Measurements from ENCODE around the gene PARD3. TPM values are rescaled to one million over a fixed set of nuclear protein-coding genes. Genes with fewer than 3 reads are reported as not detected.

The PARD3 gene
- total RNA-seq, 1 experiment from 2014 or later = 46.3 TPM

GRCh38 chr10:34185998-34186397 lies 629.1 kb downstream of the PARD3 start:
- BruUV-seq (replicated peaks) = no TSS peak
- H3K27ac ChIP-seq (ENCODE audit: low read depth, low read length) = no peak overlapping the region
- H3K9ac ChIP-seq (ENCODE audit: low read length) = no peak overlapping the region
- H3K27me3 ChIP-seq (ENCODE audit: insufficient read depth, low read length) = no peaks in the 10 kb centered on the region
- H3K9me3 ChIP-seq (ENCODE audit: control insufficient read depth in 1 of 2, insufficient read depth in 1 of 2, low read depth in 1 of 2, low read length in 2 of 2) = no peaks in the 10 kb centered on the region
- ChIA-PET POLR2A (no interaction called here), RAD21 (ENCODE audit: low non-redundant PET in 1 of 2, low total read pairs in 2 of 2, uncharacterized antibody in 2 of 2, unreplicated experiment in 2 of 2) (no interaction called here), CTCF (no interaction called here)
- ATAC-seq (no peak), DNase-seq (ENCODE audit: low read depth, low spot score) (no peak)
- H2AFZ ChIP-seq (ENCODE audit: low read depth, low read length, poor library complexity, severe bottlenecking) = no peak overlapping the region
- intact Hi-C loops (cut with micrococcal nuclease) = no loop called here
- no peaks in the 10 kb centered on the region for H4K20me1 ChIP-seq (ENCODE audit: insufficient read depth)
- no peaks in the 10 kb centered on the region for H3K4me1 ChIP-seq (ENCODE audit: control insufficient read depth in 1 of 2, insufficient read depth in 2 of 2, low read length in 2 of 2)
- H3K9me2 ChIP-seq (ENCODE audit: insufficient read depth) = no peaks in the 10 kb centered on the region
- H3K36me3 ChIP-seq (ENCODE audit: control insufficient read depth in 1 of 2, insufficient read depth in 2 of 2, low read length in 2 of 2) = no peaks in the 10 kb centered on the region
- no peak overlapping the region for H3K4me2 ChIP-seq (ENCODE audit: low read length)
- no peak overlapping the region for H3K4me3 ChIP-seq (replicated peaks in 1 of 2; ENCODE audit: low read depth in 1 of 2, low read length in 2 of 2)
- TF ChIP-seq ATF3 (IDR thresholded peaks at IDR 0.05) (no peak), RAD21 (IDR thresholded peaks at IDR 0.05; ENCODE audit: low read depth) (no peak), ELF1 (IDR thresholded peaks at IDR 0.05; ENCODE audit: borderline replicate concordance, low read depth) (no peak), SP1 (IDR thresholded peaks at IDR 0.05; ENCODE audit: low read depth) (no peak), POLR2AphosphoS5 (IDR thresholded peaks at IDR 0.05; ENCODE audit: low read depth, low read length) (no peak), EGR1 (IDR thresholded peaks at IDR 0.05; ENCODE audit: low read depth) (no peak), ZBTB33 (IDR thresholded peaks at IDR 0.05; ENCODE audit: extremely low read depth, insufficient replicate concordance, low read length) (no peak), CBX3 (IDR thresholded peaks at IDR 0.05; ENCODE audit: low read depth) (no peak), JUND (IDR thresholded peaks at IDR 0.05) (no peak), CEBPB (IDR thresholded peaks at IDR 0.05; ENCODE audit: low read depth) (no peak), FOSL1 (IDR thresholded peaks at IDR 0.05; ENCODE audit: low read depth) (no peak), CTCF (IDR thresholded peaks at IDR 0.05 in 2 of 3, conservative IDR thresholded peaks at IDR 0.05 in 1 of 3; ENCODE audit: borderline replicate concordance in 1 of 3, insufficient read depth in 1 of 3, low read depth in 2 of 3, low read length in 2 of 3) (no peak), REST (IDR thresholded peaks at IDR 0.05; ENCODE audit: low read depth) (no peak), YY1 (IDR thresholded peaks at IDR 0.05; ENCODE audit: extremely low read depth, insufficient replicate concordance, low read depth, low read length) (no peak)
- H3K79me2 ChIP-seq (ENCODE audit: insufficient read depth, low read length) = no peaks in the 10 kb centered on the region

Data from HCT116 (cell line).